GM12865 (cell line): ENCODE data around the gene CHRNG.

Source experiments
- DNase-seq: peaks from one replicate; pipeline ENCODE4 v3.0.0; 2010; ENCODE audit warnings: low read depth
- H3K4me3 ChIP-seq: 2 replicates; pipeline ENCODE4 v1.5.1; 2011; ENCODE audit warnings: mild to moderate bottlenecking, low read depth, low read length, control low read depth
- TF ChIP-seq, protein P1 (sequence below): IDR thresholded peaks from 2 replicates; pipeline ENCODE4 v1.5.1; 2011; ENCODE audit warnings: low read length, control low read depth, low read depth, inconsistent platforms; ENCODE audit not compliant: insufficient read depth; ENCODE audit errors: missing control alignments

Gene CHRNG

DNA sequence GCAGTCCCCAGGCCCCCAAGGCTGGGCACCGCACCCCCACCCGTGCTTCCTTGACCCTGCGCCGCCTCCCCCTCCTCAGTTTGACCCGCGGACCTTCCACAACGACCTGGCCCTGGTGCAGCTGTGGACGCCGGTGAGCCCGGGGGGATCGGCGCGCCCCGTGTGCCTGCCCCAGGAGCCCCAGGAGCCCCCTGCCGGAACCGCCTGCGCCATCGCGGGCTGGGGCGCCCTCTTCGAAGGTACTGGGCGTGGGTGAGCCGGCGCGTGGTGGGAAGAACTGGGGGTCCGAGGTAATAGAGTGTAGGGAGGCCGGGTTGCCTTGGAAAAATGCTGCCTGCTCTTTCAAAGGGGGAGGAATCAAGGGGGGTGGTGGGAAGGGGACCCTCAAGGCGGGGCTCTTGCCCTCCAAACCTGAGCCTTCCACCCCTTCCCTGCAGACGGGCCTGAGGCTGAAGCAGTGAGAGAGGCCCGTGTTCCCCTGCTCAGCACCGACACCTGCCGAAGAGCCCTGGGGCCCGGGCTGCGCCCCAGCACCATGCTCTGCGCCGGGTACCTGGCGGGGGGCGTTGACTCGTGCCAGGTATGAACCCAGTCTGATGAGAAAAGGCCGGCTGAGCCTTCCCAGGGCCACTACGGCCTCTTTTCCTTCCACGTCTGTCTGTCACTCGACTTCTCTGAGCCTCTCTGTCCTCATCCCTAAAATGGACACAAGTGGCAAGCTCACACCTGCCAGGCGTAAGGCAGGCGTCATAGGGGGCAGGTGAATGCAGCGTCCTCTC, 16.7 kb upstream of the CHRNG start:
- no peak overlapping the region for H3K4me3 ChIP-seq
- TF ChIP-seq, protein P1, sequence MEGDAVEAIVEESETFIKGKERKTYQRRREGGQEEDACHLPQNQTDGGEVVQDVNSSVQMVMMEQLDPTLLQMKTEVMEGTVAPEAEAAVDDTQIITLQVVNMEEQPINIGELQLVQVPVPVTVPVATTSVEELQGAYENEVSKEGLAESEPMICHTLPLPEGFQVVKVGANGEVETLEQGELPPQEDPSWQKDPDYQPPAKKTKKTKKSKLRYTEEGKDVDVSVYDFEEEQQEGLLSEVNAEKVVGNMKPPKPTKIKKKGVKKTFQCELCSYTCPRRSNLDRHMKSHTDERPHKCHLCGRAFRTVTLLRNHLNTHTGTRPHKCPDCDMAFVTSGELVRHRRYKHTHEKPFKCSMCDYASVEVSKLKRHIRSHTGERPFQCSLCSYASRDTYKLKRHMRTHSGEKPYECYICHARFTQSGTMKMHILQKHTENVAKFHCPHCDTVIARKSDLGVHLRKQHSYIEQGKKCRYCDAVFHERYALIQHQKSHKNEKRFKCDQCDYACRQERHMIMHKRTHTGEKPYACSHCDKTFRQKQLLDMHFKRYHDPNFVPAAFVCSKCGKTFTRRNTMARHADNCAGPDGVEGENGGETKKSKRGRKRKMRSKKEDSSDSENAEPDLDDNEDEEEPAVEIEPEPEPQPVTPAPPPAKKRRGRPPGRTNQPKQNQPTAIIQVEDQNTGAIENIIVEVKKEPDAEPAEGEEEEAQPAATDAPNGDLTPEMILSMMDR: no peak
- DNase-seq: no peak

DNA sequence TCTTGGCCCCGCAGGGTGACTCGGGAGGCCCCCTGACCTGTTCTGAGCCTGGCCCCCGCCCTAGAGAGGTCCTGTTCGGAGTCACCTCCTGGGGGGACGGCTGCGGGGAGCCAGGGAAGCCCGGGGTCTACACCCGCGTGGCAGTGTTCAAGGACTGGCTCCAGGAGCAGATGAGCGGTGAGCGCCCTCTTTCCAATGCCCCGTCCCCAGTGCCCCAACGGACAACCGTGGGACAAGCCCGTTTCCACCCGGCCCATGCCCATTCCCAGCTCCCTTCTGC, 16.1 kb upstream of the CHRNG start:
- DNase-seq: no peak
- TF ChIP-seq, protein P1: no peak
- H3K4me3 ChIP-seq: no peak overlapping the region

DNA sequence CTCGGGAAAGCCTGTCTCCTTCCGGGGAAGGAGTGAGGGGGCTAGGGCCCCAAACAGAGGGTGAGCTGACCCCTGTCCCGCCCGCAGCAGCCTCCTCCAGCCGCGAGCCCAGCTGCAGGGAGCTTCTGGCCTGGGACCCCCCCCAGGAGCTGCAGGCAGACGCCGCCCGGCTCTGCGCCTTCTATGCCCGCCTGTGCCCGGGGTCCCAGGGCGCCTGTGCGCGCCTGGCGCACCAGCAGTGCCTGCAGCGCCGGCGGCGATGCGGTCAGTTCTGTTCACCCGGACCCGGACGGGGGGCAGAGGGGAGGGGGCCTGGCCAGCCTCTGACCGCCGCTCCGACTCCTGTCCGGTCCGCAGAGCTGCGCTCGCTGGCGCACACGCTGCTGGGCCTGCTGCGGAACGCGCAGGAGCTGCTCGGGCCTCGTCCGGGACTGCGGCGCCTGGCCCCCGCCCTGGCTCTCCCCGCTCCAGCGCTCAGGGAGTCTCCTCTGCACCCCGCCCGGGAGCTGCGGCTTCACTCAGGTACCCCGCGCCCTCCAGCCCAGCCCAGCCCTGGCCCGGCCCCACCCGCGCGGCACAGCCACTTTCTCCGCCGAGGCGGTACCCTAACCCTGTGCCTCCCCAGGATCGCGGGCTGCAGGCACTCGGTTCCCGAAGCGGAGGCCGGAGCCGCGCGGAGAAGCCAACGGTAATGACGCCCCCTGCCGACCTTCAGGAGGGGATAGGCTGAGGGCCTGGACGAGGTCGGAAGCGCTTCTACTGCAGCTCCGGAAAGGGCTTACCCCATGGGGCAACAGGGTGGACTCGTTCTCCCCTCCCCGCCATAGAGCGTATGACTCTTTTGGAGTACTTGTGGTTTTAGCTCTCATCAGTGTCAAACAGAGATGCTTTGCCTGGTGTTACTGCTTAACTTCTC, 15.6 kb upstream of the CHRNG start:
- TF ChIP-seq, protein P1: peak; percentile 18
- H3K4me3 ChIP-seq: no peak overlapping the region
- DNase-seq: peak; percentile 47

DNA sequence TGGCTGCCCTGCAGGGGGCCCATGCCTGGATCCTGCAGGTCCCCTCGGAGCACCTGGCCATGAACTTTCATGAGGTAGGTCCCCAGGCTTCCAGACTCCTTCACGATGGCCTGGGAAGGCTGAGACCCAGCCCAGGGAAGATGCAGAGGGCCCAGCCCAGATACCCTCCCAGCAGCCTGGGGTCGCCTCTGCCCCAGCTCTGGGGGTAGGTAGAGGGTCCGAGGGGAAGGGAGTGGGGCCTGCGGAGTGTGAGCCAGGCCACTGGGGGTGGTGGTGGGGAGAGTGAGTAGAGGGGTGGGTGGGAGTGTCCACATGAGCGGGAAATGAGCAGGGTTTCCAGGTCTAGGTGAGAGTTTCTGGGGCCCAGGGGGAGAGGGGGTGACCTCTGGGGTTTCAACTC, 14.7 kb upstream of the CHRNG start:
- TF ChIP-seq, protein P1: no peak
- no peak for DNase-seq
- no peak overlapping the region for H3K4me3 ChIP-seq

DNA sequence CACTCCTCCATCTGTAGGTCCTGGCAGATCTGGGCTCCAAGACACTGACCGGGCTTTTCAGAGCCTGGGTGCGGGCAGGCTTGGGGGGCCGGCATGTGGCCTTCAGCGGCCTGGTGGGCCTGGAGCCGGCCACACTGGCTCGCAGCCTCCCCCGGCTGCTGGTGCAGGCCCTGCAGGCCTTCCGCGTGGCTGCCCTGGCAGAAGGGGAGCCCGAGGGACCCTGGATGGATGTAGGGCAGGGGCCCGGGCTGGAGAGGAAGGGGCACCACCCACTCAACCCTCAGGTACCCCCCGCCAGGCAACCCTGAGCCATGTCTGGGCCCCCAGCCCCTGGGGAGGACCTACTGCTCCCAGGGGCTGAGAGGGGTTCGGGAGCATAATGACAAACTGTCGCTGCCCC, 14.3 kb upstream of the CHRNG start:
- TF ChIP-seq, protein P1: no peak
- DNase-seq: no peak
- no peak overlapping the region for H3K4me3 ChIP-seq

DNA sequence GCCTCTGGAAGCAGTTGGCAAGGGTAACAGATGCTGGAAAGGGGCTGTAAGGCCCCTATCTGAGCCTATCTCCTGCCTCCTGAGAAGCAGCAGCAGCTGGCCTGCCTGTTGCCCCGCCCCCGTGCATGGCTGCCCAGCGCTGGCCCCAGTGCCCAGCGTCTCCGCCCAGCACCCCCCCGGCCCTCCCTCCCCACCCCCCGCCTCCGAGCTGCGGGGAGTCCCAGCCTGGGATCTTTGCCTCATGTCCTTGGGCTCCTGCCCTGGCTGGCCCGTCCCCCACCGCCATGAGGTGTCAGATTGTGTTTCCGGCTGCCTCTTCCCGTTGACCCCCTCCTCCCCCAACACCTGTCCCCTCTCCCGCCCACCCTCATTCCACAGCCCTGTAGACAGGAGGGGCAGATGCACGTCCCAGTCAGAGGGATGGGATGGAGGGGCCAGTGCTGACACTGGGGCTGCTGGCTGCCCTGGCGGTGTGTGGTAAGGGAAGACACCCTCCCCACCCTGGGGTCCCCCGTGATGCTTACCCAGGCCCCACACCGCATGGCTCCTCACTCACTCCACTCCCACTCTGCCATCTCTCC, 13.6 kb upstream of the CHRNG start, which contains the start of gene CHRND:
Gene CHRND, plus strand, starts transcription at position 370 of the 581 bp plus-strand sequence. Its CDS starts 56 bp downstream, at position 426.
- DNase-seq: no peak
- no peak within 1 kb of the TSS for H3K4me3 ChIP-seq
- TF ChIP-seq, protein P1: no peak
